ENCODE measurements around the gene RBM26.

DNA sequence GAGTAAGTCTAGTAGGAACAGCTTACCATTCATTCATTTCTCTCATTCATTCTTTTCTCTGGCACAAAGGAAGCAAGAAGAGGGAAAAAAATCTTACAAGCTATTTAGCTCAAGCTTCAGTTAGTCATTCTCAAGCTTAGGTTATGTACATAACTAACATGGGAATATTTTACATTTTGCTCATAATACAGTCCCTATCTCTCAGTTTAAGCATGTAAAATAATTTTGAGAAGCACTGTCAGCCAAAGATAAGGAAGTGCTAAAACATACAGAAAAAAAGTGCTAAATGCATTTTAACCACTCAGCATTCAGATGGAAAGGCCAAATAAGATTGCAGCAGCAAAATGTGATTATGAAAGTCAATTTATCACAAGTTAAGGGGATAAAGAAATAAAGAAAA, 7.9 kb downstream of the RBM26 start:
- TF ChIP-seq, protein P1, sequence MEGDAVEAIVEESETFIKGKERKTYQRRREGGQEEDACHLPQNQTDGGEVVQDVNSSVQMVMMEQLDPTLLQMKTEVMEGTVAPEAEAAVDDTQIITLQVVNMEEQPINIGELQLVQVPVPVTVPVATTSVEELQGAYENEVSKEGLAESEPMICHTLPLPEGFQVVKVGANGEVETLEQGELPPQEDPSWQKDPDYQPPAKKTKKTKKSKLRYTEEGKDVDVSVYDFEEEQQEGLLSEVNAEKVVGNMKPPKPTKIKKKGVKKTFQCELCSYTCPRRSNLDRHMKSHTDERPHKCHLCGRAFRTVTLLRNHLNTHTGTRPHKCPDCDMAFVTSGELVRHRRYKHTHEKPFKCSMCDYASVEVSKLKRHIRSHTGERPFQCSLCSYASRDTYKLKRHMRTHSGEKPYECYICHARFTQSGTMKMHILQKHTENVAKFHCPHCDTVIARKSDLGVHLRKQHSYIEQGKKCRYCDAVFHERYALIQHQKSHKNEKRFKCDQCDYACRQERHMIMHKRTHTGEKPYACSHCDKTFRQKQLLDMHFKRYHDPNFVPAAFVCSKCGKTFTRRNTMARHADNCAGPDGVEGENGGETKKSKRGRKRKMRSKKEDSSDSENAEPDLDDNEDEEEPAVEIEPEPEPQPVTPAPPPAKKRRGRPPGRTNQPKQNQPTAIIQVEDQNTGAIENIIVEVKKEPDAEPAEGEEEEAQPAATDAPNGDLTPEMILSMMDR (IDR thresholded peaks at IDR 0.05) = no peak
- TF ChIP-seq EP300 (IDR thresholded peaks at IDR 0.05; ENCODE audit: low read depth) (no peak), POLR2A (IDR thresholded peaks at IDR 0.05) (no peak), POLR2AphosphoS5 (IDR thresholded peaks at IDR 0.05) (no peak)
